Panc1 (cell line): ENCODE measurements around the gene RPS3.

Experiments
- CTCF ChIP-seq: fragments of 450-650 bp; IDR thresholded peaks from 2 replicates; pipeline ENCODE4 v1.5.1; 2017; ENCODE audit warnings: mild to moderate bottlenecking
- POLR2AphosphoS5 ChIP-seq: IDR thresholded peaks from 2 replicates; pipeline ENCODE4 v1.6.1; 2012; ENCODE audit warnings: mild to moderate bottlenecking, low read depth, low read length, moderate library complexity
- REST ChIP-seq, 2 experiments: IDR thresholded peaks; 2 replicates each; pipeline ENCODE4 v1.6.1; 2011 to 2012; ENCODE audit warnings: low read depth in 2 of 2, control low read depth in 1 of 2, low read length in 1 of 2, mild to moderate bottlenecking in 1 of 2, moderate library complexity in 1 of 2; ENCODE audit not compliant: insufficient read depth in 1 of 2
- SIN3A ChIP-seq: IDR thresholded peaks from 2 replicates; pipeline ENCODE4 v1.6.1; 2012; ENCODE audit warnings: low read depth, mild to moderate bottlenecking, low read length, moderate library complexity, borderline replicate concordance; ENCODE audit not compliant: insufficient read depth
- TCF7L2 ChIP-seq: IDR thresholded peaks from 2 replicates; pipeline ENCODE4 v1.6.1; 2011; ENCODE audit warnings: mild to moderate bottlenecking, low read depth, low read length, inconsistent platforms

- TF ChIP-seq TCF7L2, result no peak
- no peak for TF ChIP-seq SIN3A
- no peak for TF ChIP-seq CTCF
- TF ChIP-seq POLR2AphosphoS5, result no peak
- TF ChIP-seq REST (IDR thresholded peaks at IDR 0.05; ENCODE audit: insufficient read depth in 1 of 2, low read depth in 2 of 2, low read length in 1 of 2), result no peak
Measured at GRCh38 chr11:75389276-75389605, 10.1 kb upstream of the RPS3 start.
